CD4-positive, alpha-beta T cell treated with Interleukin-15 for 1 hour (primary cell): ENCODE measurements around the gene KDM4B.
A peak's percentile ranks its signal among the peaks of the same experiment; 100 is the strongest.
"Not testable (repeated sequence)": the region's sequence is repeated elsewhere in the genome, so short reads cannot be mapped to it uniquely, and the experiment has no call there.

Experiments used
- DNase-seq: peaks from one replicate; pipeline ENCODE4 v3.0.0-alpha.2; 2020

The KDM4B gene

DNA sequence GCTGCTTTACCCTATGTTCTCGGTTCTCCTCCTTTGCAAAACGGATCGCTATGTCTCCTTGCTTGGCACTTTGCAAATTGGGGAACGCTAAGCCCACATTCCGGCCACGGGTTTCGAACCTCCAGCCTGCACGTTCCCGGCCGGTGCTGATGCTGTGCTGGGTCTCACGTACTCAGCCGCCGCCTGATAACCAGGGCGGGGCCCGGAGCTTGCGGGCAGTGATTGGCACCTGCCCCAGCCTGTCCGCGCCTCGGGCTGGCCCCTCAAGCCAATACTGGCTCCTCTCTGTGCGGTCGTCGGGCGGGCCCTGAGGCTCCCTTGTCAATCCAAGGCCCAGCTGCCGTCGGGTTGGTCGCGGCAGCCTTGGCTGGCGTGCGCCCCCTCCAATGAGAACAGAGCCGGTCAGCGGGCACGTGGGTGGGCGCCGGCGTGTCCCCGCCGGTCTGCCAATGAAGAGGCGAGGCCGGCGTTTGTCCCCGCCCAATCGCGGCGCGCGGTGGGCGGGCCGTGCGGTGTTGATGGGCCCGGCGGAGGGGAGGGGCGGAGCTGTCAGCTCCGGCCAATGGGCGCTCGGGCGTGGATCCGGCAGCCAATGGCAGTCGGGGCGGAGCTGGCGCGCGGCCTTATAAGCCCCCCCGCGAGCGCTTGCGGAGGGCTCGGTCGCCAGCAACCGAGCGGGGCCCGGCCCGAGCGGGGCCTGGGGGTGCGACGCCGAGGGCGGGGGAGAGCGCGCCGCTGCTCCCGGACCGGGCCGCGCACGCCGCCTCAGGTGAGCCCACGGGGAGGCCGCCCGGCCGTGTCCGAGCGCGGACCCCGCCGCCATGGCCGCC lies at the start of gene KDM4B:
TSS of gene KDM4B (plus strand) at position 652 of the 830 bp plus-strand sequence. CDS start 63,778 bp downstream, outside the sequence.
- DNase-seq = peak; percentile 100

DNA sequence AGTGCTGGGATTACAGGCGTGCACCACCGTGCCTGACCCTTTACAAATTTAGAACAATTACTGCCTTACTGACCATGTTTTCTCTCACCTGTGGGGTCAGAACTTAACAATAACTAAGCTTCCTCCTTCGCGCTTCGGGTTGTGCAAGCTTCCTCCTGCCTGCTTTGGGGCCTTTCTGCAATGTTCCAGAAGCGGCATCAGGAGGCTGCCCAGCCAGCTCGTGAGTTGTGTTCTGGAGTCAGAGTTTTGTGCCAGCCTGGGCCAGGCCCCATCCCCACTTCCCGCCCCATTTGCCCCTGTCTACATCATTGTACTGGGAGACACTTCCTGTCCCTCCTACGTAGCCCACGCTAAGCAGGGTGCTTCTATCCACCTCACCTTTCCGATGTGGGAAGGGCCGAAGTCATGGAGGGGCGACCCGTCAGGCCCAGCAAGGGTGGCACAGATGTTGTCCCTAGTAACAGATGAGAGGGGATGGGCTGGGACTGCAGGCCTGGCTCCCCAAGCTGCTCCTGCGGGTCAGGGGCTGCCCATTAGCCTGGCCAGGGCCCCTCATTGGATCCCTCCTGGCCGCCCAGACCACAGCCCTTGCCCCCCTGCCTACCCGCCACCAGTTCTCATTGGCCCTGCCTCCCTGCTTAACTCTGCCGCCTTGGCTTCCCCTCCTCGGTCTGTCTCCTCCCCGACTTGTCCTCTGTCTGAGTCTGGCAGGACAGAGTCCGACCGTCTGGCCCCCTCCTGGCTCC lies 46.2 kb upstream of the KDM4B start:
- DNase-seq = no peak

DNA sequence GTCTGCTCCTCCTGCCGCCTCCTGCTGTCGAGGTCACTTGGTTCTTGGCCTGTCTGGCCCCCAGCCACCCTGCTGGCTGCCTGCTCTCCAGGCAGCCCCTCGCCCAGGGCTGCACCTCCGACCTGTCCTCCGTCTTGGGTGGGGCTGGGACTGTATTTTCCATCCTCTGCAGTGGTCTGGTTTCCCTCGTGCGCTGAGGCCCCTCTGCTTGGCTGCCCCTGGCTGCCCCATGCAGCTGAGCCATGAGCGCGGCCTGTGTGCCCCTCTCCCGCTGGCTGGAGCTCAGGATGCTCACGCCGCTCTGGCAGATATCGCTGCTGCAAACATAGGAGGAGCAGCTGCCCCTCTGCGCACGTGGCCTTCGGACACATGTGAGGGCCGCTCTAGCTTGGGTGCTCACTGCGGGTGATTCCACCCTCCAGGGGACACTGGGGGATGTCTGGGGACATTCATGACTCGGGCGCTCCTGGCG lies 45.6 kb upstream of the KDM4B start:
- no peak for DNase-seq

GRCh38 chr19:4929186-4929585 lies 39.7 kb upstream of the KDM4B start:
- no peak for DNase-seq

DNA sequence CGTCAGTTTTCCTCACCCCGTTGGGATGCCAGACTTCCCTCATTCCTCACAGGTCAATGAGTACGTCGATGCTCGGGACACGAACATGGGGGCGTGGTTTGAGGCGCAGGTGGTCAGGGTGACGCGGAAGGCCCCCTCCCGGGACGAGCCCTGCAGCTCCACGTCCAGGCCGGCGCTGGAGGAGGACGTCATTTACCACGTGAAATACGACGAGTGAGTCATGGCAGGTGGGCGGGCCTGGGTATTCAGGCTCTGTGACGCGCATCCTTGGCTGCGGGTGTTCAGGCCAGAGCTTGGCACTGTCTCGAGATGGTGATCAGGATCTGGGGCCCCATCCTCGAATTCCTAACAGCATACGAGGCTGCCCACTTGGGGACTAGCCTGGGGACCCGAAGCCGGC lies 38.2 kb upstream of the KDM4B start:
- no peak for DNase-seq

DNA sequence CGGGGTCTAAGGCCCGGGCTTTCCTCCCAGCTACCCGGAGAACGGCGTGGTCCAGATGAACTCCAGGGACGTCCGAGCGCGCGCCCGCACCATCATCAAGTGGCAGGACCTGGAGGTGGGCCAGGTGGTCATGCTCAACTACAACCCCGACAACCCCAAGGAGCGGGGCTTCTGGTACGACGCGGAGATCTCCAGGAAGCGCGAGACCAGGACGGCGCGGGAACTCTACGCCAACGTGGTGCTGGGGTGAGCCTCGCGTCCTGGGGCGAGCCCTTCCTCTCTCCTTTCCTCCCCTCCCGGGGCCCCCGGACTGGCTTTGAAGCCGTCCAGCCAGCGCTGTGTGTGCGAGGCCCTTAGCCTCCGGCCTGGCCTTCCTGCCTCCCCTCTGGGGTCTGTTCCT lies 36.2 kb upstream of the KDM4B start:
- no peak for DNase-seq

GRCh38 chr19:4933528-4933927 lies 35.4 kb upstream of the KDM4B start:
- DNase-seq = no peak

GRCh38 chr19:4935444-4935843 lies 33.5 kb upstream of the KDM4B start:
- DNase-seq = no peak

- no peak for DNase-seq
These were observed 31.9 kb upstream of the KDM4B start for GRCh38 chr19:4937060-4937459.

- DNase-seq = not testable (repeated sequence)
These were observed 30.5 kb upstream of the KDM4B start for GRCh38 chr19:4938461-4938860.

DNA sequence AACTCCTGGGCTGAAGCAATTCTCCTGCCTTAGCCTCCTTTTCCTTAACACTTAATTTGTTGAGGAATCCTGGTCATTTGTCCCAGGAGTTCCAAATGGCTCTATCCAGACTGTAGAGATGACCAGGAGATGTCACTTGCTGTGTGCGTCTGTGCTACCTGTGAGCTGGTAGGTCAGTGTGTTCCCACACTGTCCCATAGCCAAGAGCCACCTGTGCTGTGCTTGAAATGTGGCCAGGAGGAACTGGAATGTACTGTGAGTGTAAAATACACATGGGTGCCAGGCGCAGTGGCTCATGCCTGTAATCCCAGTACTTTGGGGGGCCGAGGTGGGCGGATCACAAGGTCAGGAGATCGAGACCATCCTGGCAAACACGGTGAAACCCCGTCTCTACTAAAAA lies 29.4 kb upstream of the KDM4B start:
- DNase-seq = no peak

GRCh38 chr19:4941638-4942169 lies 27.2 kb upstream of the KDM4B start:
- DNase-seq = not testable (repeated sequence)

GRCh38 chr19:4950650-4951049 lies 18.3 kb upstream of the KDM4B start:
- not testable (repeated sequence) for DNase-seq

DNA sequence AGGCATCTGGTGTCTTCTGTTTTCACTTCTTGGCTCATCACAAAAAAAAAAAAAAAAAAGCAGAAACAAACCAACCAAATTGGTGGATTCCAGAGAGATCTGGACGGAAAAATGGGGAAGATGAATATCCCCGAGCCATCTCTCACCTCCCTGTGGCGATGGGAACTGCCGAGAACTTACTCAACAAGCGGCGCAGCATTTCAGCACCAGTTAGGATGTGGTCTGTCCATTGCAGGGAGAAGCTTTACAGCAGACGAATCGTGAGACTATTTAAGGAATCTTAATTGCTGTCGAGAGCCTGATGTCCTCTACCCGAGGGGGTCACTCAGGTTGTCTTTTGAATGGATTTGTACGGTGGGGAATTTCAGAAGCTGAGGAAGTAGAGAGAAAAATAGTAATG lies 17.3 kb upstream of the KDM4B start:
- DNase-seq = no peak

GRCh38 chr19:4952945-4953344 lies 16.0 kb upstream of the KDM4B start:
- DNase-seq = no peak

DNA sequence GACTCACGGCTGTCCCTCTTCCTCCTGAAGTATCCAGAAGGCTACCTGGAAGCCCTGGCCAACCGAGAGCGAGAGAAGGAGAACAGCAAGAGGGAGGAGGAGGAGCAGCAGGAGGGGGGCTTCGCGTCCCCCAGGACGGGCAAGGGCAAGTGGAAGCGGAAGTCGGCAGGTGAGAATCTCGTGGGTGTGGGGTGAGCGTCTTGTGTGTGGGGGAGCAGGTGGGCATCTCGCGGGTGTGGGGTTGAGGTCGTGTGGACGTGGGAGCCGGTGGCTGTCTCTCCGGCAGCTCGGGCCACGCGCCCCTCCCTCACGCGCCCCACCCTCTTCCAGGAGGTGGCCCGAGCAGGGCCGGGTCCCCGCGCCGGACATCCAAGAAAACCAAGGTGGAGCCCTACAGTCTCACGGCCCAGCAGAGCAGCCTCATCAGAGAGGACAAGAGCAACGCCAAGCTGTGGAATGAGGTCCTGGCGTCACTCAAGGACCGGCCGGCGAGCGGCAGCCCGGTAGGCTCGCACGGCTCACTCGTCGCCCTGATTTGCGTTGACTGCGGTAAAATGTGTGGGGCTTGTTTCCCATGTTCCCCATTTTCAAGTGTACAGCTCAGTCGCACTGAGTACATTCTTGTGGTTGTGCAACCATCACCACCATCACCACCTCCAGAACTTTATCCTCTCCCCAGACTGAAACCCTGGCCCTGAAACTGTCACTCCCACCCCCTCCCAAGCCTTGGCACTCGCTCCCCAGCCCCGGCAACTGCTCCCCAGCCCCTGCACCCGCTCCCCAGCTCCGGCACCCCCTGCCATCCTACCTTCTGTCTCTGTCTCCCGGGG lies 14.4 kb upstream of the KDM4B start:
- DNase-seq = not testable (repeated sequence)

DNA sequence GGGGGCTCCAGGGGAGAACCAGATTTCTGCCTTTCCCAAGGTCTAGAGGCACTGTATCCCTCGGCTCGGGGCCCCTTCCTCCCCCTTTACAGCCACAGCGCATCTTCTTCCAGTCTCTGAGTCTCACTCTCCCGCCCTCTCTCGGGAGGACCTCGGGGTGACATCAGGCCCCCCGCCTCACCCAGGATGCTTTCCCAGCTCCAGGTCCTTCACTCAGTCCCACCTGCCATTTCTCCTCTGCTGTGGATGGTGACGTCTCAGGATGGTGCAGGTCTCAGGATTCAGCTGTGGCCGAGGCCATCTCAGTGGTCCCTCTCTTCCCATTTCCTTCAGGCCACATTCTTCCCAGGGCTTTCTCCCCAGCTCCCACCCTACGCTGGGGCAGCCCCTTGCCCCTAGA lies 13.6 kb upstream of the KDM4B start:
- DNase-seq = no peak

- DNase-seq = no peak
These were observed 10.9 kb upstream of the KDM4B start for GRCh38 chr19:4957981-4958380.

DNA sequence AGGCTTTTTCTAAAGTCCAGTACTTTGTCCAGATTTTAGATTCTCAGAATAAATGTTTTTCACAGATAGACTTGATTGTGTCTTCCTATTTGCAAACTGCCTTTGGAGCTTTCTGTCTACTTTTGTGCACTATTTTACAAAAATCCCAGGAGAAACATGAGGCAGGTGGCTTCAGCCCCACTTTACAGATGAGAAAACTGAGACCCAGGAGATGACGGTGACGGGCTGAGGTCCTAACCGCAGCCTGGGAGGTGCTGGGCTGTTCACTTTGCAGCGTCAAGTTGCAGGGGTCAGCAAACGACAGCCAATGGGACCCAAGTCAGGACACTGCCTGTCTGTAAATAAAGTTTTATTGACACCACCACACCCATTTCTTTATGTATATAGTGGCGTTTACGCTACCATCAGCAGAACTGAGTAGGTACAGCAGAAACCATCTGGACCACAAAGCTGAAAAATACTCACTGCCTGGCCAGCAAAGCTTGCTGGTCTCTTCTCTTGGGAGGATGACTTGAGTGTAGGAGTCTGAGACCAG lies 6.8 kb upstream of the KDM4B start:
- no peak for DNase-seq

- DNase-seq = no peak
These were observed 3.9 kb upstream of the KDM4B start for GRCh38 chr19:4965061-4965460.

GRCh38 chr19:4966591-4966990 lies 2.3 kb upstream of the KDM4B start:
- DNase-seq = no peak

GRCh38 chr19:4967738-4968461 lies 1.0 kb upstream of the KDM4B start:
- DNase-seq = no peak
